Measurements from ENCODE around the gene SLC7A10. TPM values are rescaled to one million over a fixed set of nuclear protein-coding genes. Genes with fewer than 3 reads are reported as not detected.

The SLC7A10 gene
- polyA plus RNA-seq, 1 donor from 2014 or later, result not detected

GRCh38 chr19:33194532-33194885 lies 31.1 kb downstream of the SLC7A10 start:
- H3K27ac ChIP-seq (ENCODE audit: low read length), result no peak overlapping the region
- H4K20me1 ChIP-seq (ENCODE audit: insufficient read depth), result no peaks in the 10 kb centered on the region
- H3K27me3 ChIP-seq (ENCODE audit: insufficient read depth, low read depth, low read length), result no peaks in the 10 kb centered on the region
- H3F3A ChIP-seq (ENCODE audit: insufficient read depth, low read length, poor library complexity, severe bottlenecking), result no peaks in the 10 kb centered on the region
- TF ChIP-seq POLR2AphosphoS5 (IDR thresholded peaks at IDR 0.05) (no peak), CTCF (IDR thresholded peaks at IDR 0.05; ENCODE audit: poor library complexity, severe bottlenecking) (no peak), MXI1 (conservative IDR thresholded peaks at IDR 0.05; ENCODE audit: poor library complexity, severe bottlenecking) (no peak), TAF1 (IDR thresholded peaks at IDR 0.05; ENCODE audit: low read depth) (no peak), REST (IDR thresholded peaks at IDR 0.05; ENCODE audit: borderline replicate concordance) (no peak), EZH2 (IDR thresholded peaks at IDR 0.05; ENCODE audit: borderline replicate concordance, insufficient read depth, low read length, poor library complexity, severe bottlenecking) (no peak), RAD21 (conservative IDR thresholded peaks at IDR 0.05) (no peak), SMC3 (conservative IDR thresholded peaks at IDR 0.05; ENCODE audit: poor library complexity) (no peak)
- H3K4me2 ChIP-seq (ENCODE audit: low read length), result no peak overlapping the region
- no peak overlapping the region for H2AFZ ChIP-seq (ENCODE audit: low read depth, low read length)
- H3K9me3 ChIP-seq (ENCODE audit: low read length), result no peaks in the 10 kb centered on the region
- H3K4me3 ChIP-seq (ENCODE audit: low read length), result peak overlapping the region; percentile 85
- H3K36me3 ChIP-seq (ENCODE audit: insufficient read depth, low read length), result no peaks in the 10 kb centered on the region
- peaks cover 17% of the 10 kb centered on the region for H3K79me2 ChIP-seq (replicated peaks; ENCODE audit: insufficient read depth, low read length)
- H3K9ac ChIP-seq (ENCODE audit: low read length), result peak overlapping the region; percentile 87
- H3K9me2 ChIP-seq (ENCODE audit: insufficient read depth, low read length), result no peaks in the 10 kb centered on the region

- no peaks in the 10 kb centered on the region for H4K20me1 ChIP-seq (ENCODE audit: insufficient read depth)
- peak within 1 kb of the TSS; percentile 87 for H3K9ac ChIP-seq (ENCODE audit: low read length)
- no peak for TF ChIP-seq CTCF (IDR thresholded peaks at IDR 0.05; ENCODE audit: poor library complexity, severe bottlenecking)
- TF ChIP-seq EZH2 (IDR thresholded peaks at IDR 0.05; ENCODE audit: borderline replicate concordance, insufficient read depth, low read length, poor library complexity, severe bottlenecking), result no peak
- peak; percentile 38 for TF ChIP-seq TAF1 (IDR thresholded peaks at IDR 0.05; ENCODE audit: low read depth)
- no peaks in the 10 kb centered on the region for H3F3A ChIP-seq (ENCODE audit: insufficient read depth, low read length, poor library complexity, severe bottlenecking)
- H3K9me3 ChIP-seq (ENCODE audit: low read length), result no peaks in the 10 kb centered on the region
- peak within 1 kb of the TSS; percentile 56 for H3K27ac ChIP-seq (ENCODE audit: low read length)
- peak within 1 kb of the TSS; percentile 84 for H3K4me2 ChIP-seq (ENCODE audit: low read length)
- no peaks in the 10 kb centered on the region for H3K36me3 ChIP-seq (ENCODE audit: insufficient read depth, low read length)
- H3K9me2 ChIP-seq (ENCODE audit: insufficient read depth, low read length), result no peaks in the 10 kb centered on the region
- H3K79me2 ChIP-seq (replicated peaks; ENCODE audit: insufficient read depth, low read length), result peaks cover 17% of the 10 kb centered on the region
- H2AFZ ChIP-seq (ENCODE audit: low read depth, low read length), result peak within 1 kb of the TSS; percentile 65
- H3K27me3 ChIP-seq (ENCODE audit: insufficient read depth, low read depth, low read length), result no peaks in the 10 kb centered on the region
- H3K4me3 ChIP-seq (ENCODE audit: low read length), result peak within 1 kb of the TSS; percentile 85
These were observed 31.7 kb downstream of the SLC7A10 start, which contains the start of gene LRP3 for GRCh38 chr19:33193865-33194362. Gene LRP3, plus strand, starts transcription at chr19:33194330. Its CDS starts 456 bp downstream, at chr19:33194786.

Measured in neural cell (in vitro differentiated cells).